H1 (cell line): ENCODE data around the gene MRPL45. TPM values are rescaled to one million over a fixed set of nuclear protein-coding genes. Genes with fewer than 3 reads are reported as not detected.

ENCODE experiments used
- CHD7 ChIP-seq: fragments of 300-600 bp; sonication (generic); IDR thresholded peaks from 2 replicates; pipeline ENCODE4 v1.7.1; 2012; ENCODE audit warnings: low read length, moderate library complexity, mild to moderate bottlenecking, inconsistent platforms; ENCODE audit not compliant: insufficient replicate concordance
- CTCF ChIP-seq, 3 experiments: IDR thresholded peaks; 1 replicate in 2 of 3; 2 replicates in 1 of 3; pipeline versions ENCODE4 v1.5.1 to v1.6.1; 2011; ENCODE audit warnings: low read length in 3 of 3, mild to moderate bottlenecking in 3 of 3, inconsistent platforms in 2 of 3, low read depth in 1 of 3, moderate library complexity in 1 of 3; ENCODE audit not compliant: insufficient read depth in 1 of 3; ENCODE audit errors: control extremely low read depth in 1 of 3
- EGR1 ChIP-seq: IDR thresholded peaks from 2 replicates; pipeline ENCODE4 v1.6.1; 2011; ENCODE audit warnings: low read depth, low read length, borderline replicate concordance
- NANOG ChIP-seq: IDR thresholded peaks from 2 replicates; pipeline ENCODE4 v1.6.1; 2011; ENCODE audit warnings: low read length, low read depth, mild to moderate bottlenecking, inconsistent platforms; ENCODE audit not compliant: insufficient read depth, poor library complexity, severe bottlenecking
- polyA plus RNA-seq, 7 experiments: library from polyadenylated mRNA; depleted of rRNA in 3 of 7; stranded (reverse) in 5 of 7; unstranded in 2 of 7; fragments of >200 nt in 5 of 7; fragments of 200-250 nt in 2 of 7; gene quantifications; 1 replicate in 5 of 7; 2 replicates in 1 of 7; 4 replicates in 1 of 7; pipeline versions ENCODE4 v1.2.1 to v1.2.3, GENCODE V29; 2011 to 2013; ENCODE audit warnings: missing spikeins in 2 of 7, mixed read lengths in 2 of 7
- total RNA-seq: library from RNA; stranded (reverse); fragmentation: NEBNext Ultra II Directional; extraction: Animal tissue kit (Norgen Biotek cat#: 25700); gene quantifications from 2 replicates; pipeline ENCODE4 v1.2.1, GENCODE V29; 2021

Gene MRPL45
- total and polyA plus RNA-seq, 2 of the 8 experiments (the other 6 are each of a cell fraction or from before 2014, with no cell fraction given): 65.6 to 71.7 TPM

- TF ChIP-seq CHD7 (no peak), EGR1 (no peak), NANOG (no peak), CTCF (IDR thresholded peaks at IDR 0.05; ENCODE audit: control extremely low read depth in 1 of 3, insufficient read depth in 1 of 3, low read depth in 1 of 3, low read length in 3 of 3) (no peak)
- TF ChIP-seq, all 59 proteins: peak for 0
Measured at GRCh38 chr17:38364741-38365140, 67.8 kb downstream of the MRPL45 start (continued).
